ENCODE data around the gene CEP295NL.
"Not testable (repeated sequence)": the region's sequence is repeated elsewhere in the genome, so short reads cannot be mapped to it uniquely, and the experiment has no call there.

Gene CEP295NL

DNA sequence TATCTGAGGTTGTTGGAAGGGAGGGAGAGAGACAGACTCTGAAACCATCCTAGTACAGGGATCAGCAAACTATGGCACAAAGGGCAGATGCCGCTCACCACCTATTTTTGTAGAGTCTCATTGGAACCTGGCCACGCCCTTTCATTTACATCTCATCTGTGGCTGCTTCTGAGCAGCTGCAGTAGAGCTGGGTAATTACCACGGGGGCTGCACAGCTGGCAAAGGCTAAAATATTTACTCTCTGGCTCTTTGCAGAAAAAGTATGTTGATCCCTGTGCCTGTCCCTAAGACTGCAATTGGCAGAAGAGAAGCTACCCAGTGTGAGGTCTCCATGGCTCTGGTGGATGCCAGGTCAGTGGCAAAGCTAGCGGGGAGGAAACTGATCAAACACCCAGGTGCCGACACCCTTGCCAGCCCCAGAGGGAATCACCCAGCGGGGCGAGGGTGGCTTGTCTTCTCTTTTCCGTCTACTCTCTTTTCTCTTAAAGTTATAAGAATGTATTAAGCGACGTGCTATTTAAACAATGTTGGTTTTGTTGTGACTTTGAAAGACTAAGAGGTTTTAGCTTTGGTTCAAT lies 14.0 kb downstream of the CEP295NL start:
- no peak for DNase-seq (ENCODE audit: low read depth in 2 of 2)

DNA sequence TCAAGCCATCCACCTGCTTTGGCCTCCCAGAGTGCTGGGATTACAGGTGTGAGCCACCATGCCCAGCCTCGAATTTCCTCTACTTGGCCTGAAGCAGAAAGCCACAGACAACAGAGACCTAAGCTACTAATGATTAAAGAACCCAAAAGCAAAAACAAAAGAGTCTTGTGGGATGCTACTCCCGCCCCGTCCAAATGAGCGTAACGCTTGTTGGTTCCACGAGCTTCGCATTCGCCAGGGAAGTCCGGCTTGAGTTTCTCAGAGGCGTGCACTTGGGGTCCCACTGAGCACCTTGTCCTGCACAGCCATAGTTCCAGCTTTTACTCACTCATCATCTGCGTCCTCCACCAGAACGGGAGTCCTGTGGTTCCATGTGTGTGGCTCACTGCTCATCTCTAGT lies 16.0 kb downstream of the CEP295NL start:
- DNase-seq (ENCODE audit: low read depth in 2 of 2) = no peak

DNA sequence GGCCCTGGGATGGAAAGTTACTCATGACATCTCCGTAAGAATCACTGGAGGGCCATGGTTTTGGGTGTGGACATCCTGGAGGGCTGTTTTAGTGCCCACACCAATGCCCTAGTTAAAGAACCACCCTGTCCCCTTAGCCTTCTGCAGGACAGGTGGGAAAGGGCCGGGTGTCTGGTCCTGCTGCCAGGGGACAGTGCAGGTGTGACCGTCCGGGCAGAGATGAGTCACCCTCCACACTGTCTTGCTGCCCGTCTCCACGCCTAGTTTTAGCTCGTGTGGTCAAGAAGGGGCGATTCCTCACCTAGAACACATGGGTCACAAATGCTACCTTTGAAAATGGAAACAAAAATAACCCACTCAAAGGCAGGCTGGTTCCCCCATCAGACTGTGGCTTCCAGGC lies 17.0 kb downstream of the CEP295NL start:
- DNase-seq (ENCODE audit: low read depth in 2 of 2) = no peak

DNA sequence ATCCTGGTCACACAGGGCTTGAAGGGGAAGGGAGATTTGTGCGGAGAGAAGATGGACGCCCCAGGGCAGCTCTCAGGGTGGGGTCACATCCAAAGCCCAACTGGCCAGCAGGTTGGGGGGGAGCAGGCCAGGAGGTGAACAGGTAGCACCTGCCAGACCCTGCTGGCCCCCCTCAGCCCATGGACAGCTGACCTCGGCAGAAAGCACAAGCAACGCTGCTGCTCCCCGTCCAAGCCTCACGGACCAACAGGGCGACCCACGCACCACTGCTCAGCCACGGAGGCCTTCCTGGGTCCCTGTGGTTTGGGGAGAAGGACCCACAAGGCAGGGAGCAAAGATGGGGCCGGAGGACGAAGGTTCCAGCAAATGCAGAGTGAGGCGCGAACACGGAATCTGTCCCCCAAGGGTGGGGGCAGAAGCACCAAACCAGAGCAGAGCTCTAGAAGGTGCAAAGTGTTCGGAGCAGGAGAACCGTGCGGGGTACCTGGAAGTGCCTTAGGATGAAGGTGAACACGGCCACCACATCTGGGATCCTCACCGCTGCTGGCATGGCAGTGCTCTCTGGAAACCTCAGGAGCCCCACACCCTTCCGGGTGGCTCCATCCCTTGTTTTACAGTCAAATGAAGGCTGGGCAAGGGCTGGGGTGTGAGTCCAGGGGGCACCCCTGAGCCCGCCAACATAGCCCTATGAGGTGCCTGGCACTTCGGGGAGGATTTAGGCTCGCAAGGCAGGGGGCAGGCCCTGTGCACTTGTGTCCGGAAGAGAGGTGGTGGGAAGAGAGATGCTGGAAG lies 17.9 kb downstream of the CEP295NL start:
- DNase-seq (ENCODE audit: low read depth in 2 of 2) = no peak

DNA sequence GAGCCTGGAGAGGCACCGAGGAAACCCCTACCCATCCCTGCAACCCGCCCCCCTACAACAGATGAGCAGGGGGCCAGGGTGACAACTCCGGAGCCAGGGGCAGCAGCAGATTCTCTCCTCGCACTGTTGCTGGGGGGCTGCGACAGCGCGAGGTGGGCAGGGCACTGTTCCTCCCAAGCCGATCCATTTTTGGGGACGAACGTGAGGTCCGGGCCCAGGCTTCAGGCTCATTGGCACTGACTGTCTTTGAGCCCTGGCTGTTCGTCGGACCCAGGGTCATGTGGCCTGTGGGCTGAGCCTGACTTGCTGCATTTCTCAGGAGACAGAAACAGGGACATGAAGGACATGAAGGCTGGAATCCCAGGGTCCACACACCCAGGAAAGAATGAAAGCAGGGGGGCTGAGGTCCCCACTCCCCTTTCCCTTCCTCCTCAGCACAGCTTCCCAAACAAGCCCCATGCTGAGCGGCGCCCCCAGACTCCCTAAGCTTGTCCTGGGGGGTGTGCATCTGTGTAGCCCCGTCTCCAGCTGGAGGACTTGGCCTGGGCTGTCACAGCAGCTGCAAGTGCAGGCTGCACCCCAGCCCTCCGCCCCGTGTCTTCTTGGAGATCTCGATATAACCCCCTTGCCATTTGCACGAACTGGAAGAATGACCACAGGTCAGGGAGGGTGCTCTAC lies 18.7 kb downstream of the CEP295NL start:
- no peak for DNase-seq (ENCODE audit: low read depth in 2 of 2)

DNA sequence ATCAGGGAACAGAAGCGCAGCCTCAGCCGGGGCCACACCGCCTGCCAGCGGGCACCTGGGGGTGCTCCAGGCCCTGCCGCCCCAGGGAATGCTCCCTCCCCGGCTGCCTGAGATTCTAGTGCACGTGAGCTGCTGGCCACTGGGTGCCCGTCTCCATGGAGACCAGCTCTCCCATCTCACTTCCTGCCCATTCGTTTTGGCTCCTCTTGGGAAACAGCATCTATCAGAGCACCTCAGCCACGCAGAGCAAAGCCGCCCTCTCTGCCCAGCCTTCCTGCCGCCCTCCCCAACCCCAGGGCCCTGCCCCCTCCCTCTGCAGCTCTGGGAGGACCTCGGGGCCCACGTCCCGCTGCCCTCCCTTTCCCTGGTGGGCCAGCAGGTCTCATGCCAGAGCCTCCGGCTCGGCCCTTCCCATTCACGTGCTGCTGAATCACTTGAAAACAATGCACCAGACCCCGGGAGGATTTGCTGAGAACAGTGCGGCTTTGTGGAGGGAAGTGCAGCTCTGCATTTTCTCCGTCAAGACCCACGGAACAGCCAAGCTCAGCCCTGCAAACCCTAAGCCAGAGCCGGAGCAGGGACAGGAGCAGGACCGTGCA lies 19.4 kb downstream of the CEP295NL start:
- DNase-seq (ENCODE audit: low read depth in 2 of 2) = no peak

DNA sequence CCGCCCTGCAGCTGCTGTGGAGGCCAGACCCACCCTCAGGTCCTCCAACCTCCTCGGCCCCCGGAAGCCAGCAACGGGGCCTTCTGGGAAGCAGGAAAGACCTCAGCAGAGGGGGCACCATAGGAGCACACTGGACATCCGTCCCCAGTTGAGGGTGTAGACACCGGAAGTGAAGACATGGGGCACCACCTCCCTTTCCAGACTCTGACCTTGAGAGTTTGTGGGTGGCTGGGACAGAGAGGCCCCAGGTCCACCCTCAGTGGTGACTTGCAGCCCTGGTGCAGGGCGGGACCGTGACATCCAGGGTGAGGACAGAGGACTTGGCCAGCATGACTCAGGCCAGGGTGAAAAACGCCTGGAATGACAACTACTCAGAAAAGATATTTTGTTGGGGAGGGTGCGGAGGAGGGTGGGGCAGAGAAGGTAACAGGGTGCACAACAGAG lies 19.9 kb downstream of the CEP295NL start:
- DNase-seq (ENCODE audit: low read depth in 2 of 2) = no peak

DNA sequence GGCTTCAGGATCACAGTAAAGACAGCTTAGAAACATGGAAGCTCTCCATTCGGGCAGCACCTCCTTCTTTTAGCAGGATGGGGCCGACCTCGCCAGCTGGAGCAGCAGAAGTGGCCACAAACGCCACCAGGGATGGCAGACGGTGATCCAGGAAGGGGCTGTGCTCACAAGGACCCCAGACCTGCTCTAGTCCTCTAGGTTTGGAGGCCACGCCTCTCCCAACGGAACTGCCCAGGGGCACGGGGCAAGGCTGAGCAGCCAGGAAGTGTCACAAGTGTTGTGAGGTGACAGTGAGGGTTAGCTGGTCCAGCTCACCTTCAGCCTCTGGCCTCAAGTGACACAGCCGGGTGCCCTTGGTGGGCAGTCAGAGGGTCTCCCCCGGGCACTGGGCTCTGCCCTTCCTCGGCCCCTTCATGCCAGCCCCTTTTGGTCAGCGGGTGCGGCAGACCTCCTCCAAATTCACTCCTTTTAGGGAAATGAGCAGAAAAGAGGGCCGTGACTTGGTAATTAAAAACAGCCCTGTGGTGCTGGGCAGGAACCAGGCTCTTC lies 20.4 kb downstream of the CEP295NL start:
- no peak for DNase-seq (ENCODE audit: low read depth in 2 of 2)

DNA sequence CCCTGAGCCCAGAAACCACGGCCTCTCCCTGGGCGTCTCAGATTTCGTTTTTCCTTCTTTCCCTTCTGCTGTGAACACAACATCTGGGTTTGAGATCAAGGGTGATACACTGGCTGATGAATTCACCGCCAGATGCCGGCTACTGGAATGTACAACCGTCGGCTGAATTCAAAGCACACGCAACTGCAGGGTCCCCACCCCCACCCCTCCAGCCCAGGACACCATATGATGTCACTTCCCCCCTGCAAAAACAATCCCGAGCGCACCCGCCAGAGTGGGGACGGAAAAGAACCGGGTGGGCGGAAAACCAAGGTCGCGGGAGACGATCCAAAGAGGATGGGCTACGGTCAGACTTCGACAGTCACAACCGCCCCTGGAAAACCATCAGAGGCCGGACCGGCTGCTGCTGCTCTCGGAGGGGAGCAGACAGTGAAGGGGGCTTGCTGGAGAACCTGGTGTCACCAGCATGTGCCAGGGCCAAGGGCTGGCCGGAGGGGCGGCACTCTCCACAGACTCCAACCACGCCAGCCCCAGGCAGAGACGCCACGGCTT lies 23.3 kb downstream of the CEP295NL start:
- no peak for DNase-seq (ENCODE audit: low read depth in 2 of 2)

DNA sequence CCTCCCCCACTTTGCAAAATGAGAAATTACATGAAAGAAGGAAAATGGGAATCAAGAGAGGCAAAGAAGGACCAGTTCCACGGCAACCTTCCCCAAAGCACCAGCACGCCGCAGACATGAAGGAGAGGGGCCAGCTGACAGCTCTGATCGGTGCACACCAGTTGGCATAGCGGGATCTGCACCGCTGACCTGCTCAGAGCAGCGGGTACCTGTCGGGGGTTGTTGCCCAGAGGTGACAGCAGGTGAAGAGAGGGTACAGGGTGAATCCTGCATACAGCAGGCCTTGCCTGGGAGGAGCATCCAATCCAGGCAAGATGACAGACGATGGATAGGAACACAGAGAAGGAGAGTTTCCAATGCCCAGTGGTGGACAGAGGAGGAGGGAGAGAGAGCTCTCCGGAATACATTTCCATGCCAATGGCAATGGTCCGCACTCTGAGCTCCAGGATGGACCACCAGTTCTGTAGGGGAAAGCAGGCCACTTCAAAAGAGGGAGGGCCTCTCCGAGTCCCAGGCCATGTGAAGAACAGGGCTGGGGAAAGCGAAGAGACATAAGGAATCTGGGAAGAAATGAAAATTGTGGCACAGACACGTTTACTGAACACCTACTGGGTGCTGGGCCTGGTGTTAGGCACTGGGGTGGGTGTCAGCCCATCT lies 24.0 kb downstream of the CEP295NL start:
- no peak for DNase-seq (ENCODE audit: low read depth in 2 of 2)

DNA sequence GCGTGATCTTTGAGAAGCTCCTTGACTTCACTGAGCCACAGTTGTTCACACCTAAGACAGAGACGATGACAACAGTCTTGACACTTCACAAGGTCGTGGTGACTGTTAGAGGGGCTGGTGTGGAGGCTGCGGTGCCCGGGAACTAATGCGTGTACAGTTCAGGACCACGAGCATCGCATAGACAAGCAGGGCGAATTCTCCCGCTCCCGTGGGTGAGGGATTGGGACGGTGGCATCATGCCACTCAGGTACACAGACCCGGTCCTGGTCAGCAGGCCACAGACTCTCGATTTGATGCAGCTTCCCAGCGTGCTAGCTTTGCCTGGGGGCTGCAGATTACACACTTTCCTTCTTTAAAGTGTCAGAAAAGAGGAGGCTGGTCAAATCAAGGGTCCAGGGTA lies 24.7 kb downstream of the CEP295NL start:
- no peak for DNase-seq (ENCODE audit: low read depth in 2 of 2)

DNA sequence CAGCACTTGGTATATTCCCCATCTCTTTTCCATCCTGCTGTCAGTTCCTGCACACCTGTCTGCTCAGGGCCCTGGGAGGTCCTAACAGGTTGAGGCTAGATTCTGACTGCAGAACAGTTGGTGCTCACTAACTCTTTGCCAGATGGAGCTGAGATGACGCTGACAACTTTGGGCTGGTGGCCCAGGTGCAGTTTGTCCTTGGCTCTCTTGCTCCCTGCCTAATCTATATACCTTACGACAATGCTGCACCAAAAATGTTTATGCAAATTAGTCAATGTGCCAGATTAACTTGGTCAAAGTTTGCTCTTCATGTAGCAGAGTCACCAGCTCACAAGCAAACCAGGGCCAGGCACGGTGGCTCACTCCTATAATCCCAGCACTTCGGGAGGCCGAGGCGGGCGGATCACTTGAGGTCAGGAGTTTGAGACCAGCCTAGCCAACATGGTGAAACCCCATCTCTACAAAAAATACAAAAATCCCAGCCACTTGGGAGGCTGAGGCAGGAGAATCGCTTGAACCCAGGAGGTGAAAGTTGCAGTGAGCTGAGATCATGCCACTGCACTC lies 26.0 kb downstream of the CEP295NL start:
- not testable (repeated sequence) for DNase-seq (ENCODE audit: low read depth in 2 of 2)

DNA sequence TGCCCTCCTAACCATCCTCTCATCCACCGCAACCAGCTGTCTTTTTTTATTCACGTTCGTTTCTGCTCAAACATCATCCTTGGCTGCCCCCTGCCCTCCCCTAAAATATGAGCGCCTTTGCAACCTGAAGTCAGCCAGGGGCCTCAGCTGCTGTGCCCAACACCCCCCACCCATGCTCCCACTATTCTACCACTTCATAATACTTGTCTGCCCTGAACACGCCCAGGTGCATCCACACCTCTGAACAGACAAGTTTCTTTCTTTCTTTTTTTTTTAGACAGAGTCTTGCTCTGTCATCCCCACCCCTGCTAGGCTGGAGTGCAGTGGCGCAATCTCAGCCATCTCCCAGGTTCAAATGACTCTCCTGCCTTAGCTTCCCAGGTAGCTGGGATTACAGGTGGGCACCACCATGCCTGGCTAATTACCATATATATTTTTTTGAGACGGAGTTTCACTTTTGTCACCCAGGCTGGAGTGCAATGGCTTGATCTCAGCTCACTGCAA lies 26.9 kb downstream of the CEP295NL start:
- no peak for DNase-seq (ENCODE audit: low read depth in 2 of 2)

DNA sequence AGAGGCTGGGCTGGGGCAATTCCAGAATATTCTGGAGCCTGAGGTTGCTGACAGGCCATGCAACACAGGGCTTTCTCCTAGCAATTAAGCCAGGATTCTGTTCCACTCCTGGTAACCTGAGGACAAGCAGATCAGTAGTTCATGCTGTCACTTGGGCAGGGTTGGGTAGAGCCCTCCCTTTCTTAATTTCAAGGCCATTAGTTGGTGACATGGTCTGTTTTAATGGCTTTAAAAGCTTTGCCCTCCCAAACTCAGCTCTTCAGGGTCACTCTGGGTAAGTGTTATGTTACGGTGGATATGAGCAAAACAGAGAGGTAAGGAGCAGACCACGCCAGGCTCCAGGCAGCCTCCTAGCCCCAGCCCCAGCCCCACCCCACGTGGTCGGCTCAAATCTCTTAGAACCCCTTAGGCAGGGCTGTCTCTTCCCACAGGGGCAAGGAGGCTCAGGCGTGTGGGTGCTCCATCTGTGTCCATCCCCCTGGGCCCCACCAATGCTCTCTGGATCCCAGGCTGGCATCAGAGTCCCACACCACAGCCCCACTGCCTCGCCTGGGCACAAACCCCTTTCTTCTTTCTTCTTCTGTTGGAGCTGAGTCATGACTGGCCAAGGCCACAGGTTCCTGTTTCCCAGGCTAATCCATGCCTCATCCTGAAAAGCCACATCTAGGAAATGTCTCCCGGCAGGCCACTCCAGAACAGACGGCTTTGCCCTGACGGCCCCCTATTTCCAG lies 27.5 kb downstream of the CEP295NL start:
- no peak for DNase-seq (ENCODE audit: low read depth in 2 of 2)

DNA sequence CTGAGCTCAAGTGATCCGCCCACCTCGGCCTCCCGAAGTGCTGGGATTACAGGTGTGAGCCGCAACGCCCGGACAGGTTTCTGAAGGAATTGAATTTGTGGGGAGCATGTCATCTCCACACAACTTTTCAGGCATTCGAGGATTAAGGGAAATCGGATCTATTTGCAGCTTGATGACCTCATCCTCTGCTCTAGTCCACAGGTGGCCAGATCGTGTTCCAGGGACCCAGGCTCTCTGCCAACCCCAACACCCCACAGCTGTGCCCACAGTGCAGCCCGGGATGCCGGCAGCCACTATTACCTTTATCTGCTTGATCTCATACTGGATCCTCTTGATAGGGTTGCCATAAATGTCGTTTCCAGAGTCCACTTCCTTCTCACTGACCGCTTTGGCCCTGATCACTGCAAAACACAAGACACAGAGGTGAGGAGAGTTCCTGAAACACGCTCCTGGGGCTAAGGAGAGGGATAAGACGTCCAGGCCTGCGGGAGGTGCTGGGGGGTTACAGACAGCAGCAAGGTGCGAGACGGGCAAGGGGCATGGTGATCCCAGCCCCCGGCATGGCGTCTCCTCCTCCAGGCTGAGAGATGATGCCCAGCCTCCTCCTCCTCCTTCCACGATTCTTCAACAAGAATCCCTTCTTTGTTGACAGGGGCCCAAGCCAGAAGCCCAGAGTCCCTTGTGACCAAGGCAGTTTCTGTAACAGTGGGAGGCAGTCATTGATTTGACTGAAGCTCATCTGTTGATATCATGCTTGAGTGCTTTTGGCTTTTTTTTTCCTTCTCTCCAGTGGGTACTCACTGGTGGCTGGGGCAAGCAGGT lies 29.3 kb downstream of the CEP295NL start:
- no peak for DNase-seq (ENCODE audit: low read depth in 2 of 2)

DNA sequence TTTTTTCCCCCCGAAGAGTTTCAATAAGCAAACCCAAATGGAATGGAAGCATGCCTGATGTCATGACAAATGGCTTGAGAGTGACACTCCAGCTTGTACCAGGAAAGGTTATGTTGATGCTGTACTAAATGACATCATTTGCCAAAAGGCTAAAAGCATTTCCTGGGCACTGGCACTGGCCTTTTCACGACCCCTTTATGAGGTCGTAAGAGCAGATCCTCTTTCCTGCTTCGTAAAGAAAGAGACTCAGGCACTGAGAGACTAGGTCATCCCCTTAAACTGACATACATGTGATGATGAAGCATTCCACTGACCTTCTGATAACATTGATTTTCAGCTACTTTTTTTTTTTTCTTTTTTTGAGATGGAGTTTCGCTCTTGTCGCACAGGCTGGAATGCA lies 30.5 kb downstream of the CEP295NL start:
- no peak for DNase-seq (ENCODE audit: low read depth in 2 of 2)

DNA sequence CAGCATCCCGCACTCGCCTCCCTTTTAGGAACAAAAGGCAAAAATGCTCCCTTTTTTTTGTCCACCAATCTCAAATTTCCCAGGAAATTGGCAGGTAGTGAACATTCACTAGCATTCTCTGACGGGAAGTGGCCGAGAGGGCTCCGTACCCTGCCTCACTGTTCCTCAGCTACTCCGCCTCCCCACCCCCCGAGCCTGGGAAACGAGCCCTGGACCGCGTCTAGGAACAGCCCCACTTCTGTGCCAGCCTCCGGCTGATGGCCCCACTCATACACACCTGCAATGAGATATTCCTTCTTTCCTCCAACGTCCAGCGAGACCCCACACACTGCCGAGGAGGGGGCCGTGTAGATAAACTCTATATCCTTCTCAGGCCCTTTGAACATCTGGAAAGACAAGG lies 32.4 kb downstream of the CEP295NL start:
- no peak for DNase-seq (ENCODE audit: low read depth in 2 of 2)

DNA sequence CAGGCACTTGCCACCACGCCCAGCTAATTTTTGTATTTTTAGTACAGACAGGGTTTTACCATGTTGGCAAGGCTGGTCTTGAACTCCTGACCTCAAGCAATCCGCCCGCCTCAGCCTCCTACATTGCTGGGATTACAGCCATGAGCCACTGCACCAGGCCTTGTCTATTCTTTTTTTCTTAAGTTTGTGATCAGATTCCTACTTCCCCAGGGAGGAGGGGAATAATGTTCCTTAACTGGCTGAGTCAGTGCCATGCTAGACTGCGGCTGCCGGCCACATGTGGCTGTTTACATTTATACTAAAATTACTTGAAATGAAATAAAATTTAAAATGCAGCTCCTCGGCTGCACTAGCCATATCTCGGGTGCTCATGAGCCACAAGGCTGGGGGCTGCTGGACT lies 34.6 kb downstream of the CEP295NL start:
- DNase-seq (ENCODE audit: low read depth in 2 of 2) = no peak

DNA sequence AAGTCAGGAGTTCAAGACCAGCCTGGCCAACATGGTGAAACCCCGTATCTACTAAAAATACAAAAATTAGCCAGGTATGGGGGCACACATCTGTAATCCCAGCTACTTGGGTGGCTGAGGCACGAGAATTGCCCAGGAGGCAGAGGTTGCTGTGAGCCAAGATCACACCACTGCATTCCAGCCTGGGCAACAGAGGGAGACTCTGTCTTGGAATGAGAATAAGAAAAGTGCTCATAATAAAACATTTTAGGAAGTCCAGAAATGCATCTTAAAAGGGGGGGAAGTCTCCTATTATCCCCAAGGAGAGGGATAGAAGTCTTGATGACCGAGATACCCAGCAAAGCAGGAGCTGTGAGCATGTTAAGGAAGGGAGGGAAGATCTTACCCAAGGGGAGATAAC lies 36.0 kb downstream of the CEP295NL start:
- DNase-seq (ENCODE audit: low read depth in 2 of 2) = not testable (repeated sequence)
